GM19395 (cell line): ENCODE measurements around the gene STUB1.

Source experiments
- ATAC-seq: cut with Tn5 transposase; IDR thresholded peaks from one replicate; pipeline ENCODE4 v1.9.1; 2021; ENCODE audit warnings: mild to moderate bottlenecking, moderate library complexity; ENCODE audit not compliant: unreplicated experiment

STUB1 gene

DNA sequence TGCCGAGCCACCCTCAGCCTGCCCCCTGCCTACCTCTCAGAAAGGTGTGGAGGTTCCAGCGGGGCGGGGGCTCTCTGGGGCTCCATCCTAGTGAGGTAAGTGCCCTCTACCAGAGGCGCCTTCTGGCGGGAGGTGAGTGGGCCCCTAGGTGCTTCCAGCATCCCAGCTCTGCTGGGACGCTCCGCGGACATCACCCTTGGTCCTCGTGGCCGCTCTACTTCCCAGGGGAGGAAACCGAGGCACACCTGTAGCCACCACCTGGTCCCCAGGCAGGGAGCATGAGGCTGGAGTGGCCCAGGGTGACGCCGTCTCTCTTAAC lies 37.2 kb upstream of the STUB1 start:
- ATAC-seq, result no peak

DNA sequence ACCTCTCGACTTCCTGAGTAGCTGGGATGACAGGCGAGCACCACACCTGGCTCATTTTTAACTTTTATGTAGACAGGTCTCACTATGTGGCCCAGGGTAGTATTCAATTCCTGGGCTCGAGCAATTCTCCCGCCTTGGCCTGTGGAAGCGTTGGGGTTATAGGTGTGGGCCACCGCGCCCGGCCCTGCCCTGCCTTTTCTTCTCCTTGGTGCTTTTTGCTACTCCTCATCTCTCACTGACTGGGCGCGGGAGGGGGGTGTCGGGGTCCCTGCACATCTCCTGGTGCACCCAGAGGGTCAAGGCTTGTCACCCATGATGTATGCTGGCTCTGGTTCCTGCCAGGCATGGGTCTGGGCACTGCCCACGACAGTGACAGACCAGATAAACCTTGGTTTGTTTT lies 35.7 kb upstream of the STUB1 start:
- ATAC-seq, result no peak

DNA sequence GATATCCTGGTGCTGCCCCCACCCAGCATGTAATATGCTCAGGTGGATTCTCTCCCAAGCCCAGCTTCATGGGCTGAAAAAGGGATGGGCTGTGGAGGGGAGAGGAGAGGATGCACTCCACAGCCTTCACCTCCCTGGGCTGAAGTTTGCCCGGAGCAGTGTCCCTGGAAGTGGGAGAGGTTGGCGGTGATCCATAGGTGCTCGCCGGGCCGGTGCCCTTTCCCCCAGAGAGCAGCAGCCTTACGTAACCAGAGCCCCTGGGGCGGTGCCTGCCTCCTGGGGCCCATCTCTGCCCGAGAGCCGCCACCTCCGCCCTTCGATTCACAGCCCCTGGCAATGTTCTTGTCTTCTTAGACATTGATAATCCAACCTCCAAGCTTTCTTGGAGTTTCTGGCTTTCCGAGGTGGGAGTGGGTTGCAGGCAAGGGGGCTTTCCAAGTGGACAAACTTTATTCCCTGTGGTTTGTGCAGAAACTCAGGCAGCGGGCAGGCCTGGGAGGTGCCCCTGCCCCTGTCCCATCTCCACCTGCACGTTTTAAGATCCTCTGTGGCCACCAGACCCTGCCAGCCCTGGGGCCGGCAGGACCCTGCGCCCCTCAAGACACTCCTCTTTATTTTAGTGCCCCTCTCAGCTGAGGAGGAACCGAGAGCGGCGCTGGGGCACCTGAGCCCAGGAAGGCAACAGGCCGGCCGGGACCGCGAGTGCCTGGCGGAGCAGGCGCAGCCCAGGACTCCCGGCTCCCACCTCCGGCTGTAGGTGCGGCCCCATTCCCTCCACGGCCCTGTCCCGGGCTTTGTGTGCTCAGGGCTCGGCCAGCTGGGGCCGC lies 34.1 kb upstream of the STUB1 start:
- no peak for ATAC-seq

DNA sequence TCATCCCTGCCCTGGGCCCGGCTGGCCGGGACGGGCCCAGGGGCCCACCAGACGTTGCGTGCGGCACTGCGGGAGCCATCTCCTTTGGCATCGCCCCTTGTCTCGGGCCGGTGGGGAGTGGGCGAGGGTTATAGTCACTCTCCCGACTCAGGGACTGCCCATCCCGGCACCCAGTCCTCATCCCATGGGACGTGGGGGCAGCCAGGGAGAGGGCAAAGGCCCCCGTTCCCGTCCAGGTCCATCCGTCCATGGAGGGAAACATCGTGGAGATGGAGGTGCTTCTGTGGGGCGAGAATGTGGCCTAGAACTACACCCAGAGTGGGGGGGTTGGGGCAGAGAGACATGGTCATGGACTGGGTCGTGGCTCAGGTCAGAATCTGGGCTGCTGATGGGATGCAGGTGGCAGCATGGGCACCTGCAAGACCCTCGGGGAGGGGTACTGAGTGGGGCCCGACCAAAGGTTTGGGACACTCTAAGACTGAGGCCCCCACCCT lies 33.5 kb upstream of the STUB1 start:
- no peak for ATAC-seq

DNA sequence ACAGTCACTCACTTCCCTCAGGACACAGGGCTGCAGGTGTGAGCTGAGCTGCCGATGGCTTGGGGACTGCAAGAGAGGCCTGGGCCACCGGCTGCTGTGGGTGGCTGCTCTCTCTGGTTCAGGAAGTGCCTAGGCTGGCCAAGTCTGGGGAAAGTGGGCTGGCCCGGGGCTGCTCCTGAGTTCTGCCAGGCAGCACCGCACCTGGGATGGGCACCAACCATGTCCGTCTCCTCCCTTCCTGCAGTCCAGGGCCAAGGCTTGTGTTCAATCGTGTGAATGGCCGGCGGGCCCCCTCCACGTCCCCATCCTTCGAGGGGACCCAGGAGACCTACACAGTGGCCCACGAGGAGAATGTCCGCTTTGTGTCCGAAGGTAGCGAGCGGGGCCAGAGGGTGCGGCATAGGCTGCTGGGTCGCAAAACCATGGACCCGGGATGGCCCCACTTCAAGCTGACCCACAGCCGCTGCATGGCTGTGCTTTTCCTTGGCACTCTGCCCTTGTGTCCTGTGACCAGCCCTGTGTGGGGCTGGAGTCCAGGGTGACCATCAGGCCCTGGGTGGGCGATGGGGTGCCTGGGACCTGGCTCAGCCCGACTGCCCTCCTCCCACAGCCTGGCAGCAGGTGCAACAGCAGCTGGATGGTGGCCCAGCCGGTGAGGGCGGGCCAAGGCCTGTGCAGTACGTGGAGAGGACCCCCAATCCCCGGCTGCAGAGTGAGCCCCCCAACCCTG lies 32.9 kb upstream of the STUB1 start:
- no peak for ATAC-seq

DNA sequence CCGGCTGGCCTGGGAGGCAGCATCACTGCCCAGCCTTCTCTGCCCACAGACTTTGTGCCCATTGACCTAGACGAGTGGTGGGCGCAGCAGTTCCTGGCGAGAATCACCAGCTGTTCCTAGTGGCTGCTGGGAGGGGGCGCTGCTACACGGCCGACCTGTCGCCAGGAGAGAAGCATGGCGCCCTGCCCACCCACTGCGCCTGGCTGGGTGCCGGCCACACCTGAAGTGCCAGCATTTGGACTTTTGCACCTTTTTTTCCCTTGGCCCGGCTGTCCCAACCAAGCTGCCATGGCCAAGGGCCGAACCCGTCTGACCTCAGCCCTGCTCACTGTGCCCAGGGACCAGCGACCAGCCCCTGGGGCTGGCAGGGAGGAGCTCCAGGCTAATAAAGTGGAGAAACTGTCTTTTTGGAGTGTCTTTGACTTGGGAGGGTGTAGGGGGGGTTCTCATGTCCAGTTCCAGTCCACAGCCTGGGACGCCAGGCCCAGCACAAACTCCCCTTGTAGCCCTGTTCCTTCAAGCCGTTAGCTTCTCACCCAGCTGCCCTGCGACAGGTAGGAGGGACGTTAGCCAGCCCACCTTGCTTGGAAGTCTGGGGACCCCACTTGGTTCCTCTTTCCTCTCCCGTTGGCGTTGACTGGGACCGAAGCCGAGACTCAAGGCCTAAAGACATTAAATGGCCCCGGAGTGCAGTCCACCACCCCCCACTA lies 32.0 kb upstream of the STUB1 start:
- no peak for ATAC-seq

DNA sequence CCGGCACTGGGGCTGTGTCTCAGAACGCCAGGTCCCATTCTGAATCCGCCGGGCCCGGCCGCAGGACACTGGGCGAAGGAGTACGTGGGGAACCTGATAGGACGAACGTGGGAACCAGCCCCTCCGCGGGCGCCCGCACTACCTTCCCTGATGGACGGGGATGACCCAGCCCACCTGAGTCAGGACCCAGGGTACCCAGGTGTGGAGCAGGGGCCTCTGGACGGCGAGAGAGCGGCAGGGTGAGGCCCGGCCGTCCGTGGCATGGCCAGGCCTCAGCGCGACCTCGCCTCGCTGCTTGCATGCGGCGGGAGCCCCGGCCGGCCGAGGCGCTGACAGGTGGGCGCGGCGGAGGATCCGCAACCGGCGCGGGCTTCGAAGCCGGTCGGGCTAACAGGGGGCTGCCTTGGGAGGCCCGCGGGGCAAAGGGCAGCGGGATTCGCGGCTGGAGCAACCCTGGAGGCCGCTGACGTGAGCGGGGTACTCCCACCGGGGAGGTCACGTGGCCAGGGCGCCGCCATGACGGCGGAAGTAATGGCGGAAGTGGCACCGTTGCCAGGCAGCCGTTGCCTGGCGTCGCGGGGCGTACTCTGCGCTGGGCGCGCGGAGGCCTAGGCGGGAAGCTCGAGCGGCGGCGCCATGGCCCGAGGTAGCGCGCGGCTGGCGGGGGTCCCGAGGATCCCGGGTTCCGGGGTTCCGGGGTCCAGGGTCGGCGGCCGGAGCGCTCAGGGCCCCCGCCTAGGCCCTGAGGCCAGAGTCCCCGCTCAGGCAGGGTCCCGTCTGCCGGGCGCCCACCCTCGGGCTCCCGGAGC lies 31.2 kb upstream of the STUB1 start, which contains the start of gene WDR90:
WDR90 (plus strand) TSS at position 585 of the 809 bp plus-strand sequence; CDS start at position 637, 52 bp downstream.
- peak; percentile 75 for ATAC-seq

DNA sequence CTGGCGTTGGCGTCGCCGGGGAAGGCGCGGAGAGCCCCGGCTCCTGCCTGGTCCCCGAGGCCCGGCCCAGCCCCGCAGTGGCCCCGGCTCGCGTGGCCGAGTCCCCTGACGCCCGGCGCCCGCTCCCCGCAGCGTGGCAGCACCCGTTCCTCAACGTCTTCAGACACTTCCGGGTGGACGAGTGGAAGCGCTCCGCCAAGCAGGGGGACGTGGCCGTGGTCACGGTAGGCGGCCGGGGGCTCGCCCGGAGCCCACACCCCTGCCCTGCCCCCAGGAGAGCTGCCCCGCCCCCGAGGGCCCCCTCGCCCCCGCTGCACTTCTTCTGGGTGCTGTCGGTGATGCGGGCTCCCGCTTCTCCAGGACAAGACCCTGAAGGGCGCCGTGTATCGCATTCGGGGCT lies 30.6 kb upstream of the STUB1 start:
- ATAC-seq, result no peak

DNA sequence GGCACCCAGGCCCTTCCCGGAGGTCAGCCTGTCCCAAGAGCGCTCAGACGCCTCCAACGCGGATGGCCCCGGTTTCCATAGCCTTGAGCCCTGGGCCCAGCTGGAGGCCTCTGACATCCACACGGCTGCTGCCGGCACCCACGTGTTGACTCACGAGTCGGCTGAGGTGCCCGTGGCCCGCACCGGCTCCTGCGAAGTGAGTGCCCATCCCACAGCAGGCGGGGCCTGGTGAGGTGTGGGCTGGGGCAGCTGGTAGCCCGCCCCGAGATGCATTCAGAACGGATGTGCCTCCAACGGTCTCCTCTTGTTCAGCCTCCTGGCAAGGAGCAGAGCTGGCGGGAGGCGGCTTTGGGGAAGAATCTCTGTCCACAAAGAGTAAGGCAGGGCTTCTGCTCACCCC lies 28.4 kb upstream of the STUB1 start:
- no peak for ATAC-seq

DNA sequence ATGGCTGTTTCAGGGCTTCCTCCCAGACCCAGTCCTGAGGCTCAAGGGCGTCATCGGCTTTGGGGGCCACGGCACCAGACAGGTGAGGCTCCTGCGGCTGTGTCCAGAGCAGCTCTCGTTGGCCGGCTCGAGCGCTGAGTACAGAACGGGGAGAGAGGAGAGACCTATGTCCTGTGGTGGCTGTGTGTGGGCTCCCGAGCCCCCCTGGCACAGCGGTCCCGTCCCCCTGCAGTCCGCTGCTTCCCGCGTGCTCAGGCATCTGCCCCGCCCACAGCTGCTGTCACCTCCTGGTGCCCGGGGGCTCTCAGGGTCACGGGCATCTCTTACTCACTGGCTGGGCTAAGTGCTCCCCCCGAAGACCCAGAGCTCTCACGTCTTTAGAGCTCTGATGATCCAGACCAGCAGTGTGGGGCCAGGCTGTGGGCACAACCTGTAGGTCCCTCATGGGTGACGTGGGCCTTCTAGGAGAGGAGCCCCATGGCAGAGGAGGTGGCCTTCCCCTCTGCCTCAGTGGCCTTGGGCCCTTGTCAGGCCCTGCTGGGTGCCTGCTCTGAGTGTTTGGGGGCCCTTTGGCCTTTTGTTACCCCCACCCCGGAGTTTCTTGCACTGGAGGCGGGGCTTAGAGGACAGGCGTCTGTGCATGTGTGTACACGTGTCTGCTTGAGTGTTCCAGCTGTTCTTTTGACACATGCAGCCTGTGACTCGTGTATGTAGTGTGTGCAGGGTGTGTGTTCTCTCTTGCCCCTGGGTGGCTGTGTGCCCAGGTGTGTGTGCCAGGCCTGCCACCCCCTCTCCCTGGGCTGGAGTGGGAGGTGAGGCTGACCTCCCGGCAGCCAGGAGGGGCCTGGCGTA lies 27.5 kb upstream of the STUB1 start:
- ATAC-seq, result no peak

DNA sequence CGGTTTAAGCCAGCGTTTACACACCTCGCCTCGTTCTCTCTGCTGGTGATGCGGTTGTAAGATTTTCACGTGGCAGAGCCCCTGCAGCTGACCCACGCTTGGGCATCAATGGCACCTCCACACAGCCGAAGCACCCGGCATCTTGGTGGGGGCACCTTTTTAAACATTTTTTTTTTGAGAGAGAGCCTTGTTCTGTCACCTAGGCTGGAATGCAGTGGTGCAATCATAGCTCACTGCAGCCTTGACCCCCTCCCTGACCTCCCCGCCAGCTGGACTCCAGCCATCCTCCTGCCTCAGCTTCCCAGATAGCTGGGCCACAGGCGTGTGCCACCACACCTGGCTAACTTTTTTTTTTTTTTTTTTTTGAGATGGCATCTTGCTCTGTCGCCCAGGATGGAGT lies 26.2 kb upstream of the STUB1 start:
- no peak for ATAC-seq

DNA sequence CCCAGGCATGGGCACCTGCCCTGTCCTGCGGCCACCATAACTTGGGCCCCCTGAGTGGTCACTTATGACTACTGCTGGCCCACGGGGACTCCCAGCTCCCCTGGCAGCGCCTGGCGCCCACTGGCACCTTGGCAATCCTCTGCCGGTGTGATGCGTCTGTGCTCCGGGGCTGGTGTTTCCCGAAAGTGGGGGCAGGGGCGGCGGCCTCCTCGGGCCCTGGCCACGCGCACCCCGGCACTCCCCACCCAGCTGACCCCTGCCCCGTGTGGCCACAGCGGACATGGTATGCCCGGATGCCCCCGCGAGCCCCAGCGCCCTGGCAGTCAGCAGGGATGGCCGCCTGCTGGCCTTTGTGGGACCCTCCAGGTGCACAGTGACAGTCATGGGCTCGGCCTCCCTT lies 22.7 kb upstream of the STUB1 start:
- no peak for ATAC-seq

DNA sequence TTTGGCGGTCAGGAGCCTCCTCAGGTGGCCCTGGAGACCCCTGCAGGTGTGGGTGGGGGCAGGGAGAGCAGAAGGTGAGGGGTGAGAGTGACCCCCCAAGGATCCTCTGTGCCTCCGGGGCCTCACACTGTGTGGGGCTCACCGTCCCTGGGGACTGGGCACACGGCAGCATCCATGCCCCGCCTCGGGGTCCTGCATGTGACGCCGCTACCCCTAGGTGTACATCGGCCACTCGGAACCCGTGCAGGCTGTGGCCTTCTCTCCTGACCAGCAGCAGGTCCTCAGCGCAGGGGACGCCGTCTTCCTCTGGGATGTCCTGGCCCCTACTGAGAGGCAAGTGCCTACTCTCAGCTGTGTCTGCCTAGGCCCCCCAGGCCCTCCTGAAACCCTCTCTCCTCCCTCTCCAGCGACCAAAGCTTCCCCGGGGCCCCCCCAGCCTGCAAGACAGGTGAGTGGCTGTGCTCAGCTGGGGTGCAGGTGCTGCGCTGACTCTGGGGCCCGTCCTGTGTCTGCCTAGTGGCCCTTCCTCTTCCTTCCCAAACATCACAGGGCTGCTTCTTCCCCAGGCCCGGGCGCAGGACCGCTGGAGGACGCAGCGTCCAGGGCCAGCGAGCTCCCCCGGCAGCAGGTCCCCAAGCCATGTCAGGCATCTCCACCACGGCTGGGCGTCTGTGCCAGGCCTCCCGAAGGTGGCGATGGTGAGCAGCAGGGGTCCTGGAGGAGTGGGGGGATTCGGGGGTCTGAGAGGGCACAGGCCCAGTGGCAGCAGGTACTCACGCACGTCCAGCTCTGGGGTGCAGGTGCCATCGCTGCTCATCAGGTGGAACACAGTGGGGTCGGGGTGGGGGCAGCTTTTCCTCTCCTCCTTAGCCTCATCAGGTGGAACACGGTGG lies 21.3 kb upstream of the STUB1 start:
- no peak for ATAC-seq

DNA sequence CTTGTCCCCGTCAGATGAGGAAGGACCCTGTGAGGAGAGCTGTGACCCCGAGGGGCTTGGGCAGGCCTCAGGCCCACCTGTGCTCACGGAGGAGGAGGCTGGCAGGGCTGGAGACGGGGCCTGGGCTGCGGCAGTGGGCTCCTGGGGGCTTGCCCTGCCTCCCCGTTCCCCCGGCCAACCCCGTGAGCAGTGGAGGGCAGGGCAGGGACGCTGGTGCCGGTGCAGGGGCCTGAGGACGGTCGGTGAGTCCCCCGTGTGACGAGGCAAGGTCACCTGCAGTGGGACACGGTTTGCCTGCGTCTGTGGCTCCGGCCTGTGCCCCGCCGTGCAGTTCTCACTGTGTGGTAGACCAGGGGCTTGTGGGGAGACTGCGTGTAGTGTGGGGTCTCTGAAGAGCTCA lies 20.6 kb upstream of the STUB1 start:
- no peak for ATAC-seq

DNA sequence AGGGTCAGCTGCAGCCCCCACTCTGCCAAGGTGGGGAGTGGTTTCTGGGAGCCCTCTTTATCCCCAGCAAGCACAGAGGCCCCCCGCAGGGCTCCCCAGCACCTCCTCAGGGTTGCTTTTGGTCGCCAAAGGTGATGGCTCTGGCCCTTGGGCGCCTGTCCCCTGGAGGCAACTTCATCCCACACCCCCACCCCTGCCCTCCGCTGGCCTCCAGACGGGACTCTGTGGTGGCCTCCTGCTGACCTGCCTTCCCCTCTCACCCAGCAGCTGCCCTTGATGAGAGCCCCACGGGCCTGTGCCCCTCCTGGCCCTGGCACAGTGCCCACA lies 20.1 kb upstream of the STUB1 start:
- no peak for ATAC-seq

DNA sequence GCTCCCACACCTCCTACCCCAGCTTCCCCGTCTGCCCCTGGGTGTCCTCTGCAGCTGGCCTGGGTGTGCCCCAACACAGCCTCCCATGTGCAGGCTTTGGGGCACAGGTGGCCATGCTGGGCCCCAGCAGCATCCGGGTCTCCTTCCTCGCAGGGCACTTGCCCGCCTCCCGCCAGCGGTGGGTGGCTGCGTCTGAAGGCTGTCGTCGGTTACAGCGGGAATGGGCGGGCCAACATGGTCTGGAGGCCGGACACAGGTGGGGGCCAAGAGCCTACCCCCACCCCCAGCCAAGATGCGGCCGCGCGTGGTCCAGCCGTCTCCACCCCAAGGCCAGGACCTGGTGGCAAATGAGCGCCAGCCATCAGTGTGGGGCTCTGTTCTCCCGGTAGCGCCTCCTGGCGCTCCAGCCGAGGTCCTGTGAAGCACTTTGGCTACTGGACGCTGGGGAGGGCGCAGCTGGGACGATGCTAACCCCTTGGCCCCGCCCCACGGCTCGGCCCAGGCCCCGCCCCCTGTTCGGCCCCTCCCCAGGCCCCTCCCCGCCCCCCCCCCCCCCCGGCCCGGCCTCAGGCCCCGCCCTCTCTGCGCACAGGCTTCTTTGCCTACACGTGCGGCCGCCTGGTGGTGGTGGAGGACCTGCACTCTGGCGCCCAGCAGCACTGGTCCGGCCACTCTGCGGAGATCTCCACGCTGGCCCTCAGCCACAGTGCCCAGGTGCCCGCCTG lies 19.6 kb upstream of the STUB1 start:
- peak; percentile 53 for ATAC-seq

DNA sequence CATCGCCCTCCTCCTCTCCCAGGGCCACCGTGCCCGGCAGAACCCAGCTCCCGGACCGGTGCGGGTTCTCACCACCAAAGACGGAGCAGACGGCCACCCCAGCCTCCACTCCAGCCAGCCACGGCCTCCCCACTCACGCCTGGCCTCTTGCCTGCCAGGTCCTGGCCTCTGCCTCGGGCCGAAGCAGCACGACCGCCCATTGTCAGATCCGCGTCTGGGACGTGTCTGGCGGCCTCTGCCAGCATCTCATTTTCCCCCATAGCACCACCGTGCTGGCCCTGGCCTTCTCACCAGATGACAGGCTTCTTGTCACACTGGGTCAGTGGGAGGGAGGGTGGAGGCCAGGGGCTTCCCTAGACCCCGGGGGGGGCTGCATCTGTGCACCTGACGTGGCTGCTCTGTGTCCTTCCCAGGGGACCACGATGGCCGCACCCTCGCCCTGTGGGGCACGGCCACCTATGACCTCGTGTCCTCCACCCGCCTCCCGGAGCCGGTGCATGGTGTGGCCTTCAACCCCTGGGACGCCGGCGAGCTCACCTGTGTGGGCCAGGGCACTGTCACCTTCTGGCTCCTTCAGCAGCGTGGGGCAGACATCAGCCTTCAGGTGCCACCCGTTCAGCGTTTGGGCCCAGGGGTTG lies 18.9 kb upstream of the STUB1 start:
- peak; percentile 23 for ATAC-seq

DNA sequence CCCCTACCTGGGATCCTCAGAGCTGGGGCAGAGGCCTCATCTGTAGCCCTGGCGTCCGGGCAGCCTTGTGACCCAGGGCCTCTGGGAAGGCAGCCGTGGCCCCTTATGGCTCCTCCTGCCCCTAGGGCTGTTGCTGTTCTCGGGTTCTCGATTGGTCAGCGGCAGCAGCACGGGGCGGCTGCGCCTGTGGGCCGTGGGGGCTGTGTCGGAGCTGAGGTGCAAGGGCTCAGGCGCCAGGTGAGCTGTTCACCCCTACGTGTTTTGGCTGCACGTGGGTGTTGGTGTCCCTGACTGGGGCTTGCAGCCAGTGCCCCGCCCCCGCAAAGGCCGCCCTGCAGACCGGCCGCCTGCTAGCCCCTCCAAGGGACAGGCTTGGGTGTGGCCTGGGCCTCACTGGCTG lies 18.1 kb upstream of the STUB1 start:
- ATAC-seq, result no peak
